OCI-LY1 (cell line): ENCODE measurements around the gene PREX1.

Source experiments
- EZH2 ChIP-seq: fragments of 200-600 bp; sonication (generic), shearing (Covaris generic); IDR thresholded peaks from 2 replicates; pipeline ENCODE4 v1.8.0; 2017; ENCODE audit warnings: borderline replicate concordance, mixed run types, mild to moderate bottlenecking, antibody characterized with exemption, low read length, moderate library complexity, mixed read lengths
- TF ChIP-seq, protein P1 (sequence below): fragments of 200-600 bp; sonication (generic), shearing (Covaris generic); IDR thresholded peaks from 2 replicates; pipeline ENCODE4 v1.5.1; 2017; ENCODE audit warnings: mild to moderate bottlenecking, antibody characterized with exemption, low read length, moderate library complexity, mixed read lengths

DNA sequence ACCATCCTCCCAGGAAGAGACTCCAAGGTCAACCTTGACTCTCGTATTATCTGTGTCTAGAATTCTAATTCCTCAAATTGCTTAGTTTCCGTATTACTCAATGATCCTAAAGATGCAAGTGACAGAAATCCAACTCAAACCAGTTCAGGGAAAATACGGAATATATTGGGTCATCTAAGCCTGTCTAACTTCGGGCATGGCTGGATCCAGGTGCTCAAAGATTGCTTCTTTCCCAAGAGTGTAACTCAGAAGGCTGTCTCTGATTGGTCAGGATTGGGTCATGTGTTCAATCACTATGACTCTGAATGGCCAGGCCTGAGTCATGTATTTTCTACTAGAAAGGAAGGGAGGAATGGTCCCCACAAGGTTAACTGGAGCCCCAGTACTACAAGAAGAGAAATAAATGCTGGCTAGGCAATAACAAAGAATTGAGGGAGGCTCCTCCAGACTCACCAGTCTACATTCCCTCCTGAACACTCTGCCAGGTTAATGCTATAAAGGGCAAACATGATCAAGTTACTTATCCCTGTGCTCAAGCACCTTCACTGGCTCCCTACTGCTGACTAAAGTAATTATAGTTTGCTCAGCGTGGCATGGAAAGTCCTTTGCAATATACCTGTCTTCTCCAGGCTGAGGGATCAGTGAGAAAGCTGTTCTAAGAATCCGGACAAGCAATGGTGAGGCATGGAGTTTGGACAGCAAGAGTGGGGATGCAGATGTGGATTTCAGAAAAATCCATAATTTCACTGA lies 15.4 kb upstream of the PREX1 start:
- TF ChIP-seq, protein P1, sequence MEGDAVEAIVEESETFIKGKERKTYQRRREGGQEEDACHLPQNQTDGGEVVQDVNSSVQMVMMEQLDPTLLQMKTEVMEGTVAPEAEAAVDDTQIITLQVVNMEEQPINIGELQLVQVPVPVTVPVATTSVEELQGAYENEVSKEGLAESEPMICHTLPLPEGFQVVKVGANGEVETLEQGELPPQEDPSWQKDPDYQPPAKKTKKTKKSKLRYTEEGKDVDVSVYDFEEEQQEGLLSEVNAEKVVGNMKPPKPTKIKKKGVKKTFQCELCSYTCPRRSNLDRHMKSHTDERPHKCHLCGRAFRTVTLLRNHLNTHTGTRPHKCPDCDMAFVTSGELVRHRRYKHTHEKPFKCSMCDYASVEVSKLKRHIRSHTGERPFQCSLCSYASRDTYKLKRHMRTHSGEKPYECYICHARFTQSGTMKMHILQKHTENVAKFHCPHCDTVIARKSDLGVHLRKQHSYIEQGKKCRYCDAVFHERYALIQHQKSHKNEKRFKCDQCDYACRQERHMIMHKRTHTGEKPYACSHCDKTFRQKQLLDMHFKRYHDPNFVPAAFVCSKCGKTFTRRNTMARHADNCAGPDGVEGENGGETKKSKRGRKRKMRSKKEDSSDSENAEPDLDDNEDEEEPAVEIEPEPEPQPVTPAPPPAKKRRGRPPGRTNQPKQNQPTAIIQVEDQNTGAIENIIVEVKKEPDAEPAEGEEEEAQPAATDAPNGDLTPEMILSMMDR: no peak
- no peak for TF ChIP-seq EZH2
